Epithelial cell of prostate (primary cell): Measurements from ENCODE around the gene TSHZ2.

Experiments used
- DNase-seq: peaks from one replicate; pipeline ENCODE4 v3.0.0-alpha.2; 2011; ENCODE audit warnings: low read depth, low spot score
- H3K27ac ChIP-seq: fragments of 450-650 bp; 2 replicates; pipeline ENCODE4 v1.5.1; 2017; ENCODE audit warnings: mild to moderate bottlenecking

TSHZ2 gene

DNA sequence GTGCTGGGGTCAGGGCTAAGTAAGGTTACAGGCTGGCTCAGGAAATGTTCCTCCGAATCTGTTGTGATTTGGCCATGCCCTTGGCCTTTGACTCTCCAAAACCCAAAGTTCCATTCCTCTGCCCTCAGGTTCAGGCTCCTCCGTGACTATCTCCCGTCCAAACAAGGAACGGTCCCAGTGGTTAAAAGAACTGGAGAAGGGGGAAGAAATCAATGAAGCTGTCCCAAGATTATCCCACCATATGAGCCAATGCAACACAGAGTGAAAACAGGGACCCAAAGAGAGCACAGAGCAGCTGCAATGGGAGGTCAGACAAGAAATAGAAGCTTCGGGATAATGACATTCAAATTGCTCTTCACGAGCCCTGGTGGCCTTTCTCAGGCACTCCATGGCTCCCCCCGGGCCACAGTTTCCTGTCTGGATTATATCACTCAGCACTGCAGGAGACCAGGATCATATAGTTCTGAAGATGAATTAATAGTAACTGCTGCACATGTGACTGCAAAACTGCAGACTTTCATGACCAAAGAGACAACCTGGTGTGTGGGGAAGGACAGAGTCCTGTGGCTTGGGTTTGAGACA is 410.2 kb downstream of the TSHZ2 start:
- no peak overlapping the region for H3K27ac ChIP-seq
- no peak for DNase-seq

GRCh38 chr20:53383916-53384315 is 411.8 kb downstream of the TSHZ2 start:
- no peak for DNase-seq
- H3K27ac ChIP-seq: no peak overlapping the region

- no peak for DNase-seq
- H3K27ac ChIP-seq: no peak overlapping the region
Measured at GRCh38 chr20:53384392-53384791, 412.2 kb downstream of the TSHZ2 start.

GRCh38 chr20:53385941-53386767 is 414.0 kb downstream of the TSHZ2 start:
- no peak overlapping the region for H3K27ac ChIP-seq
- DNase-seq: no peak

DNA sequence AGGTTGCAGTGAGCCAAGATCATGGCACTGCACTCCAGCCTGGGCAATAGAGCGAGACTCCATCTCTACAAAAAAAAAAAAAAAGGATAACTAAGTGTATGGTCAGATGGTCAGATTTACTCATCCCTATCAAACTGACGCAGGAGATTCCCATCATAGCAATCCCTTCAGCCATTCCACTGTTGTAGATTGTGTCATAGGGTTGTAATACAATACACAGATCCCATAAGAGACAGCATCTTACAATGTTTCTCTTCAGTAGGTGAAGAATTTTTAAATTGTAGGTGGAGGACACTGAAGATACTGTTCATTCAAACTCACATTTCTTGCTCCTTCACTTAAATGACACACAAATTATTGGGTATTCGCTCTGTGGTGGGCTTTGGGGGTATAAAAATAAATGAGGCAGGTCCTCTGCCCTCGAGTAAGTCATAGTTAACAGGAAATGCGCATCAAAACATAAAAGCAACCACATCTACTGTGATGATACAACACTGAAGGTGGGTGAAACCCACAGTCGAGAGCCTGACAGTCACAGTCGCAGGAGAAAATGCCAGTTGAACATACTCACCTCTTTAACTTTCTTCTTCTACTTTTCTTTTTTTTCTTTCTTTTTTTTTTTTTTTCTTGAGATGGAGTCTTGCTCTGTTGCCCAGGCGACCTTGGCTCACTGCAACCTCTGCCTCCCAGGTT is 416.0 kb downstream of the TSHZ2 start:
- DNase-seq: no peak
- H3K27ac ChIP-seq: no peak overlapping the region

DNA sequence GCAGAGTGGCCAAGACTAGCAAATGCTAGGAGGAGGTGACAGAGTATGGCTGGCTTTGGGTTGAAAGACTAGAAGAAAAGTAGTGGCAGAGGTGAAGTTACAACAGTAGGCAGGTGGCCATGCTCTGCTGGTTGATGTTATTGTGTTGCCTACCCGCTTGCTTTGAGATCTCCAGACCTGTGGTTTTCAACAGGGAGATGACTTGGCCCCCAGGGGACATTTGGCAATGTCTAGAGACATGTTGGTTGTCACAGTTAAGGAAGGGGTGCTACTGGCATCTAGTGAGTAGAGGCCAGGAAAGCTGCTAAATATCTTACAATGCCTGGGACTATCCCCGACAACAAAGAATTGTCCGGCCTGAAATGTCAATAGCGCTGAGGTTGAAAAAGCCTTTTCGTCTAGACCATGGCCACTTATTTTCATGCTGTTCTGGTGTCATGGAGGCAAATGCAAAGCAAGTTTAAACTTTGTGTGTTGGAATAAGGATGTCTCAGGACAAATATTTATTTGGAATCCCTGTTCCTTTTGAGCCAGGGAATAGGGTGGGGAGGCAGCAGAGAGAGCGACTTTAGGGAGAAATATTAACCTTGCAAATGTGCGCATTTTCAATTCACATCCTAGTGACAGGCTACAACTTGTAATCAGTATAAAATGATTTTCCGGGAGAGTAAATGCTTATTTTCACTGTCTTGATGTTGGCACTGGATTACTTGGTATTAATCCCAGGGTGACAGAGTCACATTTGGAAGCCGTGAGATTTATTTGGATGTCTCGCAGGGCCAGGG is 417.6 kb downstream of the TSHZ2 start:
- DNase-seq: no peak
- no peak overlapping the region for H3K27ac ChIP-seq

DNA sequence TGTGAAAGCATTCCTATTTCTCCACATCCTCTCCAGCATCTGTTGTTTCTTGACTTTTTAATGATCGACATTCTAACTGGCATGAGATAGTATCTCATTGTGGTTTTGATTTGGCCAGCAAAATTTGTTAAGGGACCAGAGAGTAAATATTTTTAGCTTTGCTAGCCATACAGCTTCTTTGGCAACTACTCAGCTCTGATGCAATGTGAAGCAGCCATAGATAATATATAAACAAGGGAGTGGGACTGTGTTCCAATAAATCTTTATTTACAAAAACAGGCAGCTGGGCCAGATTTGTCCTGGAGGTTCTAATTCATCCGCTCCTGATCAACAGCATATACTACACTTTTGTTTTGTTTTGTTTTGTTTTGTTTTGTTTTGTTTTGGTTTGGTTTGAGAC is 418.6 kb downstream of the TSHZ2 start:
- no peak for DNase-seq
- no peak overlapping the region for H3K27ac ChIP-seq

DNA sequence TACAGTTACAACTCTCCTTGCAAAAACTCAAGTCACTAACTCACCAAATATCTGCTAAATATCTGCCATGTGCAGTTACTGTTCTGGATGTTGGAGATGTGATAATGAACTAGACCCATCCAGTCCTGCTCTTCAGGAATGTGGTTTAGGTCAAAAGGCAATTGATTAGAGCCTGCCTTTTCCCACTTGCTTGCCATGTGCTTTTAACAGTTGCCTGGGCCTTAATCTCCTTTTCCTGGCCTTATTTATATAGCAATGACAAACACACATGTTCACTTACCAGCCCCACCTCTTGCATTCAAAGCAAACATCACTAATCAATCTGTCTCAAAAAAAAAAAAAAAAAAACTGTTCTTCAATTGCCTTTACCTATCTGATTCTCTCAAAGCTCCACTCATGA is 422.3 kb downstream of the TSHZ2 start:
- no peak for DNase-seq
- no peak overlapping the region for H3K27ac ChIP-seq

DNA sequence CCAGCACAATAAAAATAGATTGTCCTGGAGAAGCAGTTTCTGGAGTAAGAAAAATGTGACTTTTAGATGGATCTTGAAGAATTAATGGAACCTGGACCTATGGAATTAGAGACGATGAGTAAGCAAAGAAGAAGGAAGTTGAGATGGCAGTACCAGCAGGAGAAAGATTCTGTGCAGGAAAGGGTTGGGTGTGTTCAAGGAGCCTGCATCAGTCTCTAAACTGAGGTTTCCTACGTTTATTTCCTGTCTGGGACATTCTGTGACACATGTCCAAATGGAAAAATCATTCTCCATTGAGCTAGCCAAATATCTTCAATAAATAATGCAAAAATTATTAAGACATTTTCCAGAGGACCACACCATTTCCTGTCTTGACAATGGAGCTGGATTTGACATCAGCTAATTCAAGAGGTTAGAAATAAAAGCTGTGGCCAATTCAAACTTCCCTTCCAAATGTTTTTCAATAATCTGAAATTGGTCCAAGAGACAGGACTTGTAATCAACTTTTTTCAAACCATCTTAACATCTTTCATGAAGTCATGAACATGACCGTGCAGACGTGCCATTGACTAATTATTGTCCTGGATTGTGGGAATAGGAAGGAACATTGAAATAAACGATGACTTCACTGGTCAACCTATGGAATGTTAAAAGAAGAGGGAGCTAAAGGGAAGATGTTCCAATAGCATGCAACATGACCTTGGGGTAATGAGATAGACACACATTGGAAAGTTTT is 423.2 kb downstream of the TSHZ2 start:
- H3K27ac ChIP-seq: no peak overlapping the region
- DNase-seq: no peak

DNA sequence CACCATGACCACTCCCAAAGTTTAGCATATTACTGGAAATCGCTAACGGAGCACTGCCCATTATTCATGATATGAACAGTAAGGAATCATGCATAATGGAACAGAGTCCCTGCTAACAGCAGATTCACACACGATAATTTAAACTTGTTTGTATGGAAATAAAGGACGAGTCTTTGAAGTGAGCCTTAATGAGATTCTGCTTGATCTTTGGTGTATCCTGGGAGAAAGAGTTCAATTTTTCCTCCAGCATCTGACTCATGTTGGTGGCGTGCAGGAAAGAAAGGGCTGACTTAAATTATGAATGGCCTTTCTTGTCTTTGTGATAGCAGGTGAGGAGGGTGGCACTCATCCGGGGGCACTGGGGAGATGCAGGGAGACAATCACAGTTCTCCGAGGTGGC is 426.9 kb downstream of the TSHZ2 start:
- H3K27ac ChIP-seq: no peak overlapping the region
- DNase-seq: no peak

GRCh38 chr20:53399592-53400335 is 427.6 kb downstream of the TSHZ2 start:
- no peak overlapping the region for H3K27ac ChIP-seq
- no peak for DNase-seq

- DNase-seq: no peak
- no peak overlapping the region for H3K27ac ChIP-seq
Measured at GRCh38 chr20:53402233-53403005, 430.3 kb downstream of the TSHZ2 start.

DNA sequence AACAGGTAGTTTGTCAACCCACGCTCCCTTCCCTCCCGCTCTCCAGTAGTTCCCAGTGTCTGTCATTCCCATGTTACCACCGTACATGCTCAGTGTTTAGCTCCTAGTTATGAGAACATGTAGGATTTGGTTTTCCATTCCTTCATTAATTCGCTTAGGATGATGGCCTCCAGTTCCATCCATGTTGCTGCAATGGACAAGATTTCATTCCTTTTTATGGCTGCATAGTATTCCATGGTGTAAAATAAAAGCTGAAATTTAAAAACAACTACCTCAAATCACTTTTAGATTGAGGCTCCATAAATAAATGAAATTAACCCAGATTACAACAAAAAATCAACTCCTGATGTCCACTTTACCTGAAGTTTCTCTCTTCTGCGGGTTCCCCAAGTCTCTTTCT is 430.9 kb downstream of the TSHZ2 start:
- no peak for DNase-seq
- no peak overlapping the region for H3K27ac ChIP-seq

- no peak overlapping the region for H3K27ac ChIP-seq
Measured at GRCh38 chr20:53405139-53405538, 433.0 kb downstream of the TSHZ2 start.

GRCh38 chr20:53406580-53406979 is 434.4 kb downstream of the TSHZ2 start:
- DNase-seq: no peak
- no peak overlapping the region for H3K27ac ChIP-seq

More at GRCh38 chr20:53405139-53405538, 433.0 kb downstream of the TSHZ2 start:
- no peak for DNase-seq

DNA sequence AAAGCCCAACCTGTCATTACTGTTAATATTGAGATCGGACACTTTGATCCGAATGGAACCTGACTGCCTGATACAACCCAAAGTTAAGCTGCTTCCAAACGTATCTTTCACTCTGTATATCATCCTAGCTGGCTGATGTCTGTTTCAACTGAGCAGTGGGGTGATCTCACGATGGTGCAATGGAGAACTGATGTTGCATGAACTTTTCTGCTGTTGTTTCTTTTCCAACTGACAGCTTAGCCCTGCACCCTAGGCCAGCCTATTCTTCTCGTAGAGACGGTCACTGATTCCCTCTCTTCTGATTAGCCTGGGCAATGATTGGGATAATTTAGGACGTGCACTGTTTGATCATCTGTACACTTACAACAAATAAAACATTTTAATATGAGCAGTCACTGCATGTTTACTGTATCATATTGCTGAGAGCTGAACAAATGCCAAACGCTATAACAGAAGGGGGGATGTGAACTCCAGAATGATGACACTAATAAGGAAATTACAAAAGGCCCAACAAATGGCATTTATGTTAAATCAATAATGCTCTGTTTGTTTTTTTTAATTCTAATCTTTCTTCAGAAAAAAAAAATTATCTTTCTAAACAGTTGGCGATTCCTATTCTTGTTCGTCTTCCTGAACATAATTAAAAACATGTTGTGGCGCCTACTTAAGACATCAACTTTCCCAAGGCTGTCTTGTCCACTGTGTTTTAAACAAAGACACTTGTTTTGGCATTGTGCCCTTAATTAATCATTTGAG is 436.7 kb downstream of the TSHZ2 start:
- no peak overlapping the region for H3K27ac ChIP-seq
- DNase-seq: no peak

- no peak overlapping the region for H3K27ac ChIP-seq
Measured at GRCh38 chr20:53409447-53409717, 437.2 kb downstream of the TSHZ2 start.

GRCh38 chr20:53411129-53411528 is 439.0 kb downstream of the TSHZ2 start:
- no peak for DNase-seq
- no peak overlapping the region for H3K27ac ChIP-seq

More at GRCh38 chr20:53409447-53409717, 437.2 kb downstream of the TSHZ2 start:
- no peak for DNase-seq
